Stimulated activated CD4-positive, alpha-beta T cell treated with anti-CD3 and anti-CD28 coated beads, Interleukin-15, amount 100 ng/mL, for 24 hours (primary cell): ENCODE measurements around the gene CDIP1.

ENCODE experiments used
- DNase-seq: peaks from one replicate; pipeline ENCODE4 v3.0.0-alpha.2; 2020

Gene CDIP1

GRCh38 chr16:4537376-4538343 is 913 bp downstream of the CDIP1 start:
- DNase-seq, result peak; percentile 27

GRCh38 chr16:4536391-4537106 is 2.0 kb downstream of the CDIP1 start:
- DNase-seq, result no peak

DNA sequence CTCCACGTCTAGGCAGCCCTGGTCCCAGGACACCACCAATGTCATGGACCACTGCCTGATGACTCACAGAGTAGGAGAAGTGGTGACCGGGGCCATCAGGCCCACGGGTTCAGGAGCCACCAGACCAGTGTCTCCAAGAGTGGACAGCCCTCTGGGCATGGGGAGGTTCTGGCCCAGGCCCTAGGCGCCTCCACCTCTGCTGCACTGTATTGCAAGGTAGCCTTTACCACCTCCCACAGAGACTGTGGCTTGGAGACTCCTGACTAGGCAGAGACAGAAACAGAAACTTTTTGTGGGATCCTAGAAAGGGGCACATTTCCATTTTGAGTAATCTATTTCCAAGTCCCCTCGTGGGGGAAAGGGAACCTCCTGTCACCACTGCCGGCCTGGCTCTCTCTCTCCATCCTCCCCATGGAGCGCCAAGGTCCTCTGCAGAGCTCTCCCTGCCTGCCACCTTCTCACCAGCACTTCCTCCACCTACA is 2.9 kb downstream of the CDIP1 start:
- DNase-seq, result peak; percentile 68

GRCh38 chr16:4534151-4534790 is 4.3 kb downstream of the CDIP1 start:
- no peak for DNase-seq

DNA sequence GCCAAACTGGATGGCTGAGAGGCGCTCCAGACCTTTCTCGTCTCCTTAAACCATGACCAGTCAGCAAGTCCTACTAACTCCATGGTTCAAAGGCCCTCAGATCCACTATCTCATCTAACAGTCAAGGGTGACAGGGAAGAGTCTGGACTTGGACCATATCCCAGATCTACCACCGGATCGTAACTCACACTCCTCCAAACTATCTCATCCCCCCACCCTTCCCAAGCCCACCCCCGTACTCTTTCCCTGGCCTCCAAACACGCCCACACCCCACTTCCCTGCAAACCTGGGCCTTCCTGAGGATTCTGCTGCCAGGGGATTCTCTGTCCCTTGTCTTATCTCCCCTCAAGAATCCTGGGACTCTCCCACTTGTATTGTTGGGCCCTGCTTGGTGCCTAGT is 5.1 kb downstream of the CDIP1 start:
- DNase-seq, result no peak

- no peak for DNase-seq
These were observed 6.3 kb downstream of the CDIP1 start for GRCh38 chr16:4532238-4532637.

GRCh38 chr16:4531811-4532210 is 6.8 kb downstream of the CDIP1 start:
- no peak for DNase-seq

- DNase-seq, result peak; percentile 35
These were observed 9.2 kb downstream of the CDIP1 start for GRCh38 chr16:4529085-4530060.

- no peak for DNase-seq
These were observed 12.8 kb downstream of the CDIP1 start for GRCh38 chr16:4525634-4526277.

DNA sequence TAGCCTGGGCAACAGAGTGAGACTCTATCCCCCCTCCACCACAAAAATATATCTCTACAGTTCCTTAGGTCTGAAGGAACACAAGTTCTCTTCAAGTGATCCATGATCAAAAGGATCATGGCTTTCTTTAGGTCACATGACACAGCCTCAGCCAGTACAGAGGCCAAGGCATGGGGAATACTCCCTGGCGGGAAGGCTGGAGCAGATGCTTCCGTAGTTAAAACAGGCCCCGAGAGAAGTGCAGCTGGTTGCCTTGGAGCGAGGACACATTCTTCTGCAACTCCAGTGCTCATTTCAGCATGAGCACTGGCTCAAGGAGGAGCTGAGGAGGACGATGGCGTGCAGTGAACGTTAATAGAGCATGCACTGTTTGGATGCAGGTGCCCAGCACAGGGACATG is 13.5 kb downstream of the CDIP1 start:
- no peak for DNase-seq

GRCh38 chr16:4524571-4524970 is 14.0 kb downstream of the CDIP1 start:
- DNase-seq, result no peak

GRCh38 chr16:4523686-4524085 is 14.9 kb downstream of the CDIP1 start:
- DNase-seq, result no peak

DNA sequence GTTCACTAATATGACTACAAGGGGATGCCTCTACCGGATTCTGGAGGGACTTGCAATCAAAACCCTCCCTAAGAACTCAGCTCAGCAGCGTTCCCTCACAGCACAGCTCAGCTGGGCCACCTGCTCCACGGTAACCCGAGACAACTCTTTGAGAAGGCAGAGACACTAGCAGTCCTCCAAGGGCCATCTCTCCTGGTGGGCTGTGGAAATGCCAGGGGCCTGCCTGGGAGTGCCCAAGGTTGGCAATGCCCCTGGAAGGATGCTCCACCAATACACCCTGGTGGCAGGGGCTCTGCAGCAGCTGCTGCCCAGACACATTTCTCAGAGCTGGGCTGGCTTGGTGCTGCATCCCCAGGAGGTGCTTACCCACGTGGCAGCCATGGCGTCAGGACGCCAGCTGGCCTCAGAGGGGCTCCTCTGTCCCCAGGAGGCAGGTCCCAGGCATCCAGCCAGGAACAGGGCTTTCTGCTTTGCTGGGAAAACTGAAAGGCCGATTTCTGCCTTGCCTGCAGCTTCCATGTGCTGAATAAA is 16.5 kb downstream of the CDIP1 start:
- DNase-seq, result no peak

- no peak for DNase-seq
These were observed 17.7 kb downstream of the CDIP1 start for GRCh38 chr16:4520913-4521312.

DNA sequence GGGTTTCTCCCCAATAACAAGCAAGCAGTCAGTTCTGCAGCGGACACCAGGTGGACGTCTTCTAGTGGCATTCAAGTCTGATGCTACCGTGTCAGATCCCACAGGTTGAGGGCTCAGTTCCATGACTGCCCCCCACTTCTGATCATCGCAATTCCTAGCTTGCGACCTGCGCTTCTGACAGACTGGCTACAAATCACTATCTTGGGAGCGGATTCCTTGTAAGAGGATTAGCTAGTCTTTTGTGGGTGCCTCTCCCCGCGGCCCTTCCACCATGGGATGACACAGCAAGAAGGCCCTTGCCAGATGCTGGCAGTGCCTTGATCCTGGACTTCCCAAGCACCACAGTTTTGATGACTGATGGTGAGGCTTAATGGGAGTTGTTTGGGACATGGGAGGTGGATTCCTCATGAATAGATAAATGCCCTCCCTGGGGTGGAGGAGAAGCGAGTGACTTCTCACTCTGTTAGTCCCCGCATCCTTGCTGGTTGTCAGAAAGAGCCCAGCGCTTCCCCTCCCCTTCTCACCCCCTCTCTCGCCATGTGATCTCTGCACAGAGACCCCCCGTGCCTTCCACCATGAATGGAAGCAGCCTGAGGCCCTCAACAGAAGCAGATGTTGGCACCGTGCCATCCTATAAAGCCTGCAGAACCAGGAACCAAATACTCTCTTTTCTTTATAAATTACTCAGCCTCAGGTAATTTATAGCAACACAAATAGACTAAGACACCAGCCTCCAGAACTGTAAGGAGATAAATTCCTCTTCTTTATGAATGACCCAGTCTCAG is 19.1 kb downstream of the CDIP1 start:
- no peak for DNase-seq

- DNase-seq, result peak; percentile 20
These were observed 20.5 kb downstream of the CDIP1 start for GRCh38 chr16:4517812-4518680.

- no peak for DNase-seq
These were observed 22.9 kb downstream of the CDIP1 start for GRCh38 chr16:4515611-4516233.

- DNase-seq, result no peak
These were observed 24.0 kb downstream of the CDIP1 start for GRCh38 chr16:4514606-4515005.

- no peak for DNase-seq
These were observed 24.7 kb downstream of the CDIP1 start for GRCh38 chr16:4513881-4514280.
